ENCODE measurements around the gene ERN1. TPM values are rescaled to one million over a fixed set of nuclear protein-coding genes. Genes with fewer than 3 reads are reported as not detected.
A peak's percentile ranks its signal among the peaks of the same experiment; 100 is the strongest.

The ERN1 gene
- total RNA-seq, 1 experiment from 2014 or later, result 6.5 TPM

- CTCF ChIA-PET, result interaction anchor here (0.9 to 7.9 kb wide), 10 partner anchors 12 to 248 kb away, joined by 3 to 380 read pairs (median 8); partner anchors contain the start of genes GH1 and GH2
- H3K27ac Mint-ChIP-seq, result no peak overlapping the region
- TF ChIP-seq, protein P1, sequence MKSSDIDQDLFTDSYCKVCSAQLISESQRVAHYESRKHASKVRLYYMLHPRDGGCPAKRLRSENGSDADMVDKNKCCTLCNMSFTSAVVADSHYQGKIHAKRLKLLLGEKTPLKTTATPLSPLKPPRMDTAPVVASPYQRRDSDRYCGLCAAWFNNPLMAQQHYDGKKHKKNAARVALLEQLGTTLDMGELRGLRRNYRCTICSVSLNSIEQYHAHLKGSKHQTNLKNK (CRISPR knock-in tag; IDR thresholded peaks at IDR 0.05), result no peak
- no peak for TF ChIP-seq ZNF416 (CRISPR knock-in tag; IDR thresholded peaks at IDR 0.05)
- TF ChIP-seq, protein P2, sequence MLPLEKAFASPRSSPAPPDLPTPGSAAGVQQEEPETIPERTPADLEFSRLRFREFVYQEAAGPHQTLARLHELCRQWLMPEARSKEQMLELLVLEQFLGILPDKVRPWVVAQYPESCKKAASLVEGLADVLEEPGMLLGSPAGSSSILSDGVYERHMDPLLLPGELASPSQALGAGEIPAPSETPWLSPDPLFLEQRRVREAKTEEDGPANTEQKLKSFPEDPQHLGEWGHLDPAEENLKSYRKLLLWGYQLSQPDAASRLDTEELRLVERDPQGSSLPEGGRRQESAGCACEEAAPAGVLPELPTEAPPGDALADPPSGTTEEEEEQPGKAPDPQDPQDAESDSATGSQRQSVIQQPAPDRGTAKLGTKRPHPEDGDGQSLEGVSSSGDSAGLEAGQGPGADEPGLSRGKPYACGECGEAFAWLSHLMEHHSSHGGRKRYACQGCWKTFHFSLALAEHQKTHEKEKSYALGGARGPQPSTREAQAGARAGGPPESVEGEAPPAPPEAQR (CRISPR knock-in tag; IDR thresholded peaks at IDR 0.05), result no peak
- no peak for TF ChIP-seq ZBTB43 (CRISPR knock-in tag; IDR thresholded peaks at IDR 0.05)
- TF ChIP-seq, protein P3, sequence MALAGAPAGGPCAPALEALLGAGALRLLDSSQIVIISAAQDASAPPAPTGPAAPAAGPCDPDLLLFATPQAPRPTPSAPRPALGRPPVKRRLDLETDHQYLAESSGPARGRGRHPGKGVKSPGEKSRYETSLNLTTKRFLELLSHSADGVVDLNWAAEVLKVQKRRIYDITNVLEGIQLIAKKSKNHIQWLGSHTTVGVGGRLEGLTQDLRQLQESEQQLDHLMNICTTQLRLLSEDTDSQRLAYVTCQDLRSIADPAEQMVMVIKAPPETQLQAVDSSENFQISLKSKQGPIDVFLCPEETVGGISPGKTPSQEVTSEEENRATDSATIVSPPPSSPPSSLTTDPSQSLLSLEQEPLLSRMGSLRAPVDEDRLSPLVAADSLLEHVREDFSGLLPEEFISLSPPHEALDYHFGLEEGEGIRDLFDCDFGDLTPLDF (CRISPR knock-in tag; IDR thresholded peaks at IDR 0.05), result no peak
- TF ChIP-seq ZNF532 (CRISPR knock-in tag; IDR thresholded peaks at IDR 0.05; ENCODE audit: borderline replicate concordance), result no peak
- no peak for TF ChIP-seq ATF1 (CRISPR knock-in tag; IDR thresholded peaks at IDR 0.05)
- no peak for TF ChIP-seq NFE2L1 (CRISPR knock-in tag; IDR thresholded peaks at IDR 0.05)
- TF ChIP-seq, protein P4, sequence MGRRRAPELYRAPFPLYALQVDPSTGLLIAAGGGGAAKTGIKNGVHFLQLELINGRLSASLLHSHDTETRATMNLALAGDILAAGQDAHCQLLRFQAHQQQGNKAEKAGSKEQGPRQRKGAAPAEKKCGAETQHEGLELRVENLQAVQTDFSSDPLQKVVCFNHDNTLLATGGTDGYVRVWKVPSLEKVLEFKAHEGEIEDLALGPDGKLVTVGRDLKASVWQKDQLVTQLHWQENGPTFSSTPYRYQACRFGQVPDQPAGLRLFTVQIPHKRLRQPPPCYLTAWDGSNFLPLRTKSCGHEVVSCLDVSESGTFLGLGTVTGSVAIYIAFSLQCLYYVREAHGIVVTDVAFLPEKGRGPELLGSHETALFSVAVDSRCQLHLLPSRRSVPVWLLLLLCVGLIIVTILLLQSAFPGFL (CRISPR knock-in tag; IDR thresholded peaks at IDR 0.05; ENCODE audit: borderline replicate concordance), result no peak
- no peak for TF ChIP-seq GABPB1 (CRISPR knock-in tag; IDR thresholded peaks at IDR 0.05)
- TF ChIP-seq ZNF263 (CRISPR knock-in tag; IDR thresholded peaks at IDR 0.05; ENCODE audit: low read depth), result no peak
- TF ChIP-seq NR1H2 (CRISPR knock-in tag; IDR thresholded peaks at IDR 0.05), result no peak
- no peak for TF ChIP-seq NFATC4 (CRISPR knock-in tag; IDR thresholded peaks at IDR 0.05)
- TF ChIP-seq MLX (CRISPR knock-in tag; IDR thresholded peaks at IDR 0.05), result no peak
- TF ChIP-seq PRDM15 (CRISPR knock-in tag; IDR thresholded peaks at IDR 0.05), result no peak
- TF ChIP-seq, protein P5, sequence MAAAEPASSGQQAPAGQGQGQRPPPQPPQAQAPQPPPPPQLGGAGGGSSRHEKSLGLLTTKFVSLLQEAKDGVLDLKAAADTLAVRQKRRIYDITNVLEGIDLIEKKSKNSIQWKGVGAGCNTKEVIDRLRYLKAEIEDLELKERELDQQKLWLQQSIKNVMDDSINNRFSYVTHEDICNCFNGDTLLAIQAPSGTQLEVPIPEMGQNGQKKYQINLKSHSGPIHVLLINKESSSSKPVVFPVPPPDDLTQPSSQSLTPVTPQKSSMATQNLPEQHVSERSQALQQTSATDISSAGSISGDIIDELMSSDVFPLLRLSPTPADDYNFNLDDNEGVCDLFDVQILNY (CRISPR knock-in tag; IDR thresholded peaks at IDR 0.05), result no peak
- no peak for TF ChIP-seq ESRRA (CRISPR knock-in tag; IDR thresholded peaks at IDR 0.05; ENCODE audit: borderline replicate concordance)
- TF ChIP-seq, protein P6, sequence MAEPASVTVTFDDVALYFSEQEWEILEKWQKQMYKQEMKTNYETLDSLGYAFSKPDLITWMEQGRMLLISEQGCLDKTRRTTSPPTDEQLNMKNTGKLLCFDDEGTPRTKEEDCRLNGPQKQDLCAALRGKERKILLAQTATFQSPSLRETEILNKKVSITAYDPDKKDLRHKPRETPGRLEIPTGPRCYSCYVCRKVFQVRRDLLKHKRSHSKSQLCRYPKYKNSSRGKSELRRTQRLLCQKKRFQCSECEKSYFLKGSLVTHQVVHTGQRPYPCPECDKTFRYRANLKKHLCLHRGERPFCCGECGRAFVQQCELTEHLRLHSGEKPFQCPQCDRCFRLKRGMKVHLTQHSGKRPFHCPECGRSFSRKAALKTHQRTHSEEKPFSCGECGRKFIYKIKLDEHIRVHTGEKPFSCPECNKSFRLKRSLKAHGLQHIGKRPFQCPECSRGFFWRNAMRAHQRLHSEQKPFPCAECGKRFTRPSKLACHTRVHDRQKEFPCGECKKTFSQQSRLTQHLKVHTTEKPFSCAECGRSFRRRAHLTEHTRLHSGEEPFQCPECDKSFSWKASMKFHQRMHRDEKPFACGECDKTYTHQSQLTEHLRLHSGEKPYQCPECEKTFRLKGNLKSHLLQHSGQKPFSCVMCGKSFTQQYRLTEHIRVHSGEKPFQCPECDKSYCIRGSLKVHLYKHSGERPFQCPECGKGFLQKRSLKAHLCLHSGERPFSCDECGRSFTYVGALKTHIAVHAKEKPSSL (CRISPR knock-in tag; conservative IDR thresholded peaks at IDR 0.05), result no peak
Observed at GRCh38 chr17:64129515-64129764, 504 bp downstream of the ERN1 start.

More at GRCh38 chr17:64129515-64129764, 504 bp downstream of the ERN1 start:
- no peaks in the 10 kb centered on the region for H3K9me3 Mint-ChIP-seq
- no peaks in the 10 kb centered on the region for H3K36me3 Mint-ChIP-seq
- peaks cover 13% of the 10 kb centered on the region for H3K4me1 Mint-ChIP-seq
- peak overlapping the region; percentile 66 for H3K4me3 Mint-ChIP-seq
- peaks cover 37% of the 10 kb centered on the region for H3K27me3 Mint-ChIP-seq (ENCODE audit: low read depth)
- POLR2A ChIA-PET, result interaction anchor here (1.0 to 2.7 kb wide), 5 partner anchors 16 to 168 kb away, joined by 3 to 14 read pairs (median 5); partner anchors contain the start of gene TEX2
- ATAC-seq, result peak; percentile 1; the same call in 1 of the 2 replicates
- DNase-seq (ENCODE audit: low spot score), result no peak

Measured in WTC11 (cell line).